SJSA1 (cell line): ENCODE measurements around the gene FBP2. TPM values are rescaled to one million over a fixed set of nuclear protein-coding genes. Genes with fewer than 3 reads are reported as not detected.
"Not testable (repeated sequence)": the region's sequence is repeated elsewhere in the genome, so short reads cannot be mapped to it uniquely, and the experiment has no call there.

ENCODE experiments used
- DNase-seq, 2 experiments: peaks; one replicate each; pipeline ENCODE4 v3.0.0-alpha.2; 2015 to 2020; ENCODE audit warnings: low spot score in 2 of 2, low read depth in 1 of 2
- H3K27ac ChIP-seq: fragments of 250-450 bp; sonication (Bioruptor Pico); 2 replicates; pipeline ENCODE4 v1.5.1; 2020; ENCODE audit warnings: mild to moderate bottlenecking, moderate library complexity
- H3K27me3 ChIP-seq: fragments of 250-450 bp; sonication (Bioruptor Pico); replicated peaks from 2 replicates; pipeline ENCODE4 v1.5.1; 2020; ENCODE audit warnings: mild to moderate bottlenecking, moderate library complexity
- H3K36me3 ChIP-seq: fragments of 250-450 bp; sonication (Bioruptor Pico); 2 replicates; pipeline ENCODE4 v1.5.1; 2020; ENCODE audit warnings: mild to moderate bottlenecking
- H3K4me1 ChIP-seq: fragments of 250-450 bp; sonication (Bioruptor Pico); replicated peaks from 2 replicates; pipeline ENCODE4 v1.6.1; 2021; ENCODE audit warnings: mild to moderate bottlenecking
- H3K4me3 ChIP-seq: fragments of 250-450 bp; sonication (Bioruptor Pico); 2 replicates; pipeline ENCODE4 v1.5.1; 2020; ENCODE audit warnings: mild to moderate bottlenecking
- H3K9me3 ChIP-seq: fragments of 250-450 bp; sonication (Bioruptor Pico); replicated peaks from 2 replicates; pipeline ENCODE4 v1.5.1; 2020; ENCODE audit warnings: mild to moderate bottlenecking
- total RNA-seq: library from RNA; depleted of rRNA; stranded (reverse); fragments of >200 nt; shearing (Covaris generic); gene quantifications from 2 replicates; pipeline ENCODE4 v1.2.3, GENCODE V29; 2014

FBP2 gene
- total RNA-seq, 1 experiment from 2014 or later, result not detected

GRCh38 chr9:94567271-94567670, 26.4 kb downstream of the FBP2 start:
- no peaks in the 10 kb centered on the region for H3K4me1 ChIP-seq
- no peak overlapping the region for H3K4me3 ChIP-seq
- no peak for DNase-seq
- H3K9me3 ChIP-seq, result no peaks in the 10 kb centered on the region
- H3K27me3 ChIP-seq, result no peaks in the 10 kb centered on the region
- H3K27ac ChIP-seq, result no peak overlapping the region
- H3K36me3 ChIP-seq, result 0 out of 2 replicates have a peak, but pooled peaks cover 2% of the 10 kb centered on the region

- H3K36me3 ChIP-seq, result 0 out of 2 replicates have a peak, but pooled peaks cover 2% of the 10 kb centered on the region
- H3K27me3 ChIP-seq, result no peaks in the 10 kb centered on the region
- H3K4me1 ChIP-seq, result no peaks in the 10 kb centered on the region
- no peak for DNase-seq
- H3K9me3 ChIP-seq, result no peaks in the 10 kb centered on the region
- no peak overlapping the region for H3K27ac ChIP-seq
- no peak overlapping the region for H3K4me3 ChIP-seq
Measured at GRCh38 chr9:94566550-94566949, 27.1 kb downstream of the FBP2 start.

GRCh38 chr9:94564279-94564678, 29.3 kb downstream of the FBP2 start:
- not testable (repeated sequence) for H3K36me3 ChIP-seq, H3K4me1 ChIP-seq, H3K27ac ChIP-seq, H3K27me3 ChIP-seq, DNase-seq, H3K9me3 ChIP-seq, H3K4me3 ChIP-seq

GRCh38 chr9:94563548-94563947, 30.1 kb downstream of the FBP2 start:
- Histone ChIP-seq H3K27ac (no peak overlapping the region), H3K27me3 (no peaks in the 10 kb centered on the region), H3K4me3 (no peak overlapping the region), H3K4me1 (no peaks in the 10 kb centered on the region), H3K36me3 (0 out of 2 replicates have a peak, but pooled peaks cover 2% of the 10 kb centered on the region), H3K9me3 (no peaks in the 10 kb centered on the region)
- DNase-seq, result no peak

GRCh38 chr9:94560237-94560636, 33.4 kb downstream of the FBP2 start:
- Histone ChIP-seq H3K27ac (no peak overlapping the region), H3K36me3 (0 out of 2 replicates have a peak, but pooled peaks cover 2% of the 10 kb centered on the region), H3K27me3 (no peaks in the 10 kb centered on the region), H3K4me1 (no peaks in the 10 kb centered on the region), H3K9me3 (no peaks in the 10 kb centered on the region), H3K4me3 (no peak overlapping the region)
- no peak for DNase-seq

- no peak for DNase-seq
- Histone ChIP-seq H3K9me3 (no peaks in the 10 kb centered on the region), H3K4me3 (no peak overlapping the region), H3K4me1 (peaks cover 4% of the 10 kb centered on the region; the same call in 1 of the 2 replicates), H3K27me3 (no peaks in the 10 kb centered on the region), H3K36me3 (no peaks in the 10 kb centered on the region), H3K27ac (no peak overlapping the region)
Measured at GRCh38 chr9:94557376-94557775, 36.2 kb downstream of the FBP2 start.

- Histone ChIP-seq H3K27me3 (no peaks in the 10 kb centered on the region), H3K36me3 (no peaks in the 10 kb centered on the region), H3K9me3 (no peaks in the 10 kb centered on the region), H3K27ac (peak within 1 kb of the TSS; percentile 71), H3K4me3 (peak within 1 kb of the TSS; percentile 48), H3K4me1 (peaks cover 4% of the 10 kb centered on the region; the same call in 1 of the 2 replicates)
- DNase-seq, result peak; percentile 86 to 89
Measured at GRCh38 chr9:94554439-94555331, 38.9 kb downstream of the FBP2 start, which contains the start of gene PCAT7. Gene PCAT7, plus strand, starts transcription at chr9:94555083.

GRCh38 chr9:94554078-94554438, 39.6 kb downstream of the FBP2 start:
- no peaks in the 10 kb centered on the region for H3K27me3 ChIP-seq
- DNase-seq, result no peak
- H3K9me3 ChIP-seq, result no peaks in the 10 kb centered on the region
- H3K4me1 ChIP-seq, result peaks cover 4% of the 10 kb centered on the region; the same call in 1 of the 2 replicates
- peak overlapping the region; percentile 48 for H3K4me3 ChIP-seq
- no peak overlapping the region for H3K27ac ChIP-seq
- H3K36me3 ChIP-seq, result no peaks in the 10 kb centered on the region

- H3K27me3 ChIP-seq, result no peaks in the 10 kb centered on the region
- no peaks in the 10 kb centered on the region for H3K36me3 ChIP-seq
- H3K4me3 ChIP-seq, result no peak overlapping the region; the same call in 1 of the 2 replicates
- H3K27ac ChIP-seq, result no peak overlapping the region
- DNase-seq, result no peak
- H3K9me3 ChIP-seq, result no peaks in the 10 kb centered on the region
- H3K4me1 ChIP-seq, result peaks cover 4% of the 10 kb centered on the region; the same call in 1 of the 2 replicates
Measured at GRCh38 chr9:94553029-94553938, 40.3 kb downstream of the FBP2 start.

GRCh38 chr9:94545940-94546339, 47.7 kb downstream of the FBP2 start:
- no peaks in the 10 kb centered on the region for H3K4me1 ChIP-seq
- H3K9me3 ChIP-seq, result no peaks in the 10 kb centered on the region
- H3K27ac ChIP-seq, result no peak overlapping the region
- no peaks in the 10 kb centered on the region for H3K36me3 ChIP-seq
- no peak overlapping the region for H3K4me3 ChIP-seq
- DNase-seq, result no peak
- H3K27me3 ChIP-seq, result no peaks in the 10 kb centered on the region

GRCh38 chr9:94544335-94544734, 49.3 kb downstream of the FBP2 start:
- H3K36me3 ChIP-seq, H3K27me3 ChIP-seq, DNase-seq, H3K4me3 ChIP-seq, H3K27ac ChIP-seq, H3K4me1 ChIP-seq, H3K9me3 ChIP-seq: not testable (repeated sequence)

- Histone ChIP-seq H3K27me3 (no peaks in the 10 kb centered on the region), H3K4me1 (no peaks in the 10 kb centered on the region), H3K27ac (no peak overlapping the region), H3K9me3 (no peaks in the 10 kb centered on the region), H3K36me3 (no peaks in the 10 kb centered on the region), H3K4me3 (no peak overlapping the region)
- no peak for DNase-seq
Measured at GRCh38 chr9:94538908-94539307, 54.7 kb downstream of the FBP2 start.

- Histone ChIP-seq H3K4me3 (no peak overlapping the region), H3K4me1 (no peaks in the 10 kb centered on the region), H3K27me3 (no peaks in the 10 kb centered on the region), H3K27ac (no peak overlapping the region), H3K36me3 (no peaks in the 10 kb centered on the region), H3K9me3 (no peaks in the 10 kb centered on the region)
- DNase-seq, result no peak
Measured at GRCh38 chr9:94534901-94535300, 58.7 kb downstream of the FBP2 start.

GRCh38 chr9:94533601-94534000, 60.0 kb downstream of the FBP2 start:
- Histone ChIP-seq H3K4me1 (no peaks in the 10 kb centered on the region), H3K9me3 (no peaks in the 10 kb centered on the region), H3K4me3 (no peak overlapping the region), H3K27me3 (no peaks in the 10 kb centered on the region), H3K36me3 (no peaks in the 10 kb centered on the region), H3K27ac (no peak overlapping the region)
- no peak for DNase-seq
